Neural cell (in vitro differentiated cells): ENCODE data around the gene ALOX5AP. TPM values are rescaled to one million over a fixed set of nuclear protein-coding genes. Genes with fewer than 3 reads are reported as not detected.

Experiments used
- H2AFZ ChIP-seq: fragments of 200-600, 300-800 bp; sonication (generic), shearing (Covaris generic); 2 replicates; pipeline ENCODE4 v1.6.0; 2014; ENCODE audit warnings: low read depth, mild to moderate bottlenecking, antibody characterized with exemption, low read length, moderate library complexity
- H3F3A ChIP-seq: fragments of 200-600 bp; shearing (Covaris generic); 2 replicates; pipeline ENCODE4 v1.6.1; 2016; ENCODE audit warnings: mild to moderate bottlenecking, moderate library complexity, mixed read lengths, antibody characterized with exemption, low read length; ENCODE audit not compliant: insufficient read depth, poor library complexity, severe bottlenecking
- H3K27ac ChIP-seq: fragments of 200-600, 300-800 bp; sonication (generic), shearing (Covaris generic); 2 replicates; pipeline ENCODE4 v1.5.1; 2014; ENCODE audit warnings: mild to moderate bottlenecking, low read length, moderate library complexity
- H3K27me3 ChIP-seq: fragments of 300-800, 200-600 bp; sonication (generic), shearing (Covaris generic); 2 replicates; pipeline ENCODE4 v1.6.0; 2014; ENCODE audit warnings: mild to moderate bottlenecking, low read depth, low read length, moderate library complexity; ENCODE audit not compliant: insufficient read depth
- H3K36me3 ChIP-seq: fragments of 300-800, 200-600 bp; sonication (generic), shearing (Covaris generic); 2 replicates; pipeline ENCODE4 v1.5.1; 2014; ENCODE audit warnings: mild to moderate bottlenecking, antibody characterized with exemption, low read length, moderate library complexity; ENCODE audit not compliant: insufficient read depth
- H3K4me2 ChIP-seq: fragments of 300-800, 200-600 bp; sonication (generic), shearing (Covaris generic); 2 replicates; pipeline ENCODE4 v1.6.0; 2014; ENCODE audit warnings: mild to moderate bottlenecking, low read length
- H3K4me3 ChIP-seq: fragments of 300-800, 200-600 bp; sonication (generic), shearing (Covaris generic); 2 replicates; pipeline ENCODE4 v1.5.1; 2014; ENCODE audit warnings: mild to moderate bottlenecking, low read length, moderate library complexity
- H3K79me2 ChIP-seq: fragments of 200-600 bp; shearing (Covaris generic); replicated peaks from 2 replicates; pipeline ENCODE4 v1.6.0; 2014; ENCODE audit warnings: mild to moderate bottlenecking, low read length, moderate library complexity; ENCODE audit not compliant: insufficient read depth
- H3K9ac ChIP-seq: fragments of 300-800, 200-600 bp; sonication (generic), shearing (Covaris generic); 2 replicates; pipeline ENCODE4 v1.6.1; 2016; ENCODE audit warnings: mild to moderate bottlenecking, low read length, mixed read lengths
- H3K9me2 ChIP-seq: fragments of 200-600 bp; shearing (Covaris generic); 2 replicates; pipeline ENCODE4 v1.6.1; 2016; ENCODE audit warnings: mild to moderate bottlenecking, low read length, mixed read lengths; ENCODE audit not compliant: insufficient read depth
- H3K9me3 ChIP-seq: fragments of 200-600, 300-800 bp; sonication (generic), shearing (Covaris generic); 2 replicates; pipeline ENCODE4 v1.6.1; 2016; ENCODE audit warnings: mild to moderate bottlenecking, mixed run types, low read length, moderate library complexity, mixed read lengths
- H4K20me1 ChIP-seq: fragments of 200-600 bp; shearing (Covaris generic); 2 replicates; pipeline ENCODE4 v1.6.1; 2016; ENCODE audit warnings: mild to moderate bottlenecking, mixed run types; ENCODE audit not compliant: insufficient read depth
- EP300 ChIP-seq: fragments of 450-650 bp; conservative IDR thresholded peaks from 2 replicates; pipeline ENCODE4 v1.6.1; 2014; ENCODE audit warnings: antibody characterized with exemption, mild to moderate bottlenecking, moderate library complexity; ENCODE audit not compliant: poor library complexity, severe bottlenecking
- EZH2 ChIP-seq: fragments of 200-600, 300-800 bp; shearing (Covaris generic), sonication (generic); IDR thresholded peaks from 2 replicates; pipeline ENCODE4 v1.6.1; 2014; ENCODE audit warnings: antibody characterized with exemption, low read length, borderline replicate concordance, mild to moderate bottlenecking; ENCODE audit not compliant: insufficient read depth, poor library complexity, severe bottlenecking
- MXI1 ChIP-seq: fragments of 450-650 bp; conservative IDR thresholded peaks from 2 replicates; pipeline ENCODE4 v1.6.1; 2014; ENCODE audit warnings: antibody characterized with exemption, mild to moderate bottlenecking; ENCODE audit not compliant: poor library complexity, severe bottlenecking
- POLR2AphosphoS5 ChIP-seq: IDR thresholded peaks from 2 replicates; pipeline ENCODE4 v1.6.1; 2012
- RAD21 ChIP-seq: fragments of 450-650 bp; conservative IDR thresholded peaks from 2 replicates; pipeline ENCODE4 v1.6.1; 2014; ENCODE audit warnings: antibody characterized with exemption, mild to moderate bottlenecking, moderate library complexity
- SMC3 ChIP-seq: fragments of 450-650 bp; conservative IDR thresholded peaks from 2 replicates; pipeline ENCODE4 v1.6.1; 2014; ENCODE audit warnings: antibody characterized with exemption, mild to moderate bottlenecking, moderate library complexity; ENCODE audit not compliant: poor library complexity
- TAF1 ChIP-seq: IDR thresholded peaks from 2 replicates; pipeline ENCODE4 v1.6.1; 2012; ENCODE audit warnings: low read depth
- polyA plus RNA-seq: library from polyadenylated mRNA; depleted of rRNA; stranded (reverse); fragments of >200 nt; gene quantifications from 2 replicates; pipeline ENCODE4 v1.2.3, GENCODE V29; 2014
- TF ChIP-seq, protein P1 (sequence below): fragments of 450-650 bp; IDR thresholded peaks from 2 replicates; pipeline ENCODE4 v1.5.1; 2014; ENCODE audit warnings: antibody characterized with exemption, mild to moderate bottlenecking, moderate library complexity; ENCODE audit not compliant: poor library complexity, severe bottlenecking
- TF ChIP-seq, protein P2 (sequence below): IDR thresholded peaks from 2 replicates; pipeline ENCODE4 v1.6.1; 2012; ENCODE audit warnings: borderline replicate concordance

ALOX5AP gene
- polyA plus RNA-seq, 1 donor from 2014 or later, result not detected

DNA sequence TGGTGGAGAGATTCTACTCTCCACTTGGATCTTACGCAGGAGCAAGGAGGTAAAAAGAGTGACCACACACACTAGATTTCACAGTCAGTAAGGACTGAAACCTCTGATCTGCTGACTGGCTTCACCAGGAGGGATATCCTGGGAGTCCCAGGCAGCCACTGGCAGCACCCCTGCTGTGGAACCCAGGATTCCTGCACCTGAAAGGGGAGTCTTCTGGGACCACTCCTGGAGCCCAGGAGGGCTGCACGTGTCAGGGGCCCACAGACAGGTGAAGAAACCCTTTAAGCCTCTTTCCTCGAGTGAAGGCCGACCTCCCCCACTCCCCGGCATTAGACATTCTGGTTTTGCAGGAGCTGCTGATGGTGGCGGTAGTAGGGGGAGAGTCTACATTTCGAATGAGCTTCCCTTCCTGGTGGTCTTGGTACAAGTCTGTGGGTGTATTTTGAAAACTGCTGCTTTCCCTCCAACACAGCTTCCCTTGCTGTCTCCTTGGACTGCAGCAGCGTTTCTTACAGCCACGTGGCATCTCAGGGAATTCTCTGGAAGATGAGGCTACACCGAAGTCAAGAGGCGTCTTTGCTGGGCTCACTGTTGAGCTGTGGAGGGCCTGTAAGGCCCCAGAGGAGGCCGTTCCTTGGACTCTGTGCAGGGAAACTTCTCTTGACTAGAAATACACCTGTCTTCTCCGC lies 62.6 kb downstream of the ALOX5AP start:
- Histone ChIP-seq H3K9me3 (no peaks in the 10 kb centered on the region), H4K20me1 (no peaks in the 10 kb centered on the region), H3K36me3 (no peaks in the 10 kb centered on the region), H3F3A (no peaks in the 10 kb centered on the region), H3K27ac (no peak overlapping the region), H3K4me2 (no peak overlapping the region), H3K27me3 (no peaks in the 10 kb centered on the region), H3K4me3 (no peak overlapping the region), H2AFZ (no peak overlapping the region), H3K9ac (no peak overlapping the region), H3K9me2 (no peaks in the 10 kb centered on the region), H3K79me2 (no peaks in the 10 kb centered on the region)
- TF ChIP-seq POLR2AphosphoS5, result no peak
- TF ChIP-seq MXI1, result no peak
- no peak for TF ChIP-seq SMC3
- TF ChIP-seq TAF1, result no peak

DNA sequence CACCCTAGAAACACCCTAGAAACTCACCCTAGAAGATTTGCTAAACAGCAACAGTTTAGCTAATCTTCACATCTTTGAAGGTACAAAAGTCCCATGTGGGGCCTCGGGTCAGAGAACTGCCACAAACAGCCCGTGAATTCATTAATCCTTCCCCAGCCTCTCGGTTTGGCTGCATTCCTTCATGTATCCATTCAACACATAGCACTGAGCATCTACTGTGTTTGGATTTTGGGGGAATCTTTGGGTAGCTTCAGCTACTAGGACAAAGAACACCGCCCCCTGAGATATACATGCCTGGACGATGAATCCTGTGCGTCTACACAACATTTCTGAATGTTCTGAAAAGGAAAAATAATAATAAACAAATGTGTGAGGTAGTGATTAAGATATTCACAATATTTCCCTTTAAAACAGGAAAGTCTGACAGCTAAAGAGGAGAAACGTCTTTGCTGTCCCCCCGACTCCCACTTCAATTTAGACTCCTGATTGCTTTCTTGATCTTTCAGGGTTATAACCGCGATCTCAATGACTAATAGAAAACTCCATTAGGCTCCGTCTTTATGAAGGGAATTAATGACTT lies 63.5 kb downstream of the ALOX5AP start:
- no peaks in the 10 kb centered on the region for H3K79me2 ChIP-seq
- H3K27me3 ChIP-seq, result no peaks in the 10 kb centered on the region
- no peak overlapping the region for H3K4me2 ChIP-seq
- H3F3A ChIP-seq, result no peaks in the 10 kb centered on the region
- H4K20me1 ChIP-seq, result no peaks in the 10 kb centered on the region
- no peak overlapping the region for H3K27ac ChIP-seq
- H3K4me3 ChIP-seq, result no peak overlapping the region
- H3K36me3 ChIP-seq, result no peaks in the 10 kb centered on the region
- H3K9ac ChIP-seq, result no peak overlapping the region
- H2AFZ ChIP-seq, result no peak overlapping the region
- no peaks in the 10 kb centered on the region for H3K9me3 ChIP-seq
- no peak for TF ChIP-seq RAD21
- no peak for TF ChIP-seq EP300
- no peak for TF ChIP-seq EZH2
- no peak for TF ChIP-seq POLR2AphosphoS5
- TF ChIP-seq TAF1, result no peak
- TF ChIP-seq, protein P1, sequence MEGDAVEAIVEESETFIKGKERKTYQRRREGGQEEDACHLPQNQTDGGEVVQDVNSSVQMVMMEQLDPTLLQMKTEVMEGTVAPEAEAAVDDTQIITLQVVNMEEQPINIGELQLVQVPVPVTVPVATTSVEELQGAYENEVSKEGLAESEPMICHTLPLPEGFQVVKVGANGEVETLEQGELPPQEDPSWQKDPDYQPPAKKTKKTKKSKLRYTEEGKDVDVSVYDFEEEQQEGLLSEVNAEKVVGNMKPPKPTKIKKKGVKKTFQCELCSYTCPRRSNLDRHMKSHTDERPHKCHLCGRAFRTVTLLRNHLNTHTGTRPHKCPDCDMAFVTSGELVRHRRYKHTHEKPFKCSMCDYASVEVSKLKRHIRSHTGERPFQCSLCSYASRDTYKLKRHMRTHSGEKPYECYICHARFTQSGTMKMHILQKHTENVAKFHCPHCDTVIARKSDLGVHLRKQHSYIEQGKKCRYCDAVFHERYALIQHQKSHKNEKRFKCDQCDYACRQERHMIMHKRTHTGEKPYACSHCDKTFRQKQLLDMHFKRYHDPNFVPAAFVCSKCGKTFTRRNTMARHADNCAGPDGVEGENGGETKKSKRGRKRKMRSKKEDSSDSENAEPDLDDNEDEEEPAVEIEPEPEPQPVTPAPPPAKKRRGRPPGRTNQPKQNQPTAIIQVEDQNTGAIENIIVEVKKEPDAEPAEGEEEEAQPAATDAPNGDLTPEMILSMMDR, result no peak
- TF ChIP-seq, protein P2, sequence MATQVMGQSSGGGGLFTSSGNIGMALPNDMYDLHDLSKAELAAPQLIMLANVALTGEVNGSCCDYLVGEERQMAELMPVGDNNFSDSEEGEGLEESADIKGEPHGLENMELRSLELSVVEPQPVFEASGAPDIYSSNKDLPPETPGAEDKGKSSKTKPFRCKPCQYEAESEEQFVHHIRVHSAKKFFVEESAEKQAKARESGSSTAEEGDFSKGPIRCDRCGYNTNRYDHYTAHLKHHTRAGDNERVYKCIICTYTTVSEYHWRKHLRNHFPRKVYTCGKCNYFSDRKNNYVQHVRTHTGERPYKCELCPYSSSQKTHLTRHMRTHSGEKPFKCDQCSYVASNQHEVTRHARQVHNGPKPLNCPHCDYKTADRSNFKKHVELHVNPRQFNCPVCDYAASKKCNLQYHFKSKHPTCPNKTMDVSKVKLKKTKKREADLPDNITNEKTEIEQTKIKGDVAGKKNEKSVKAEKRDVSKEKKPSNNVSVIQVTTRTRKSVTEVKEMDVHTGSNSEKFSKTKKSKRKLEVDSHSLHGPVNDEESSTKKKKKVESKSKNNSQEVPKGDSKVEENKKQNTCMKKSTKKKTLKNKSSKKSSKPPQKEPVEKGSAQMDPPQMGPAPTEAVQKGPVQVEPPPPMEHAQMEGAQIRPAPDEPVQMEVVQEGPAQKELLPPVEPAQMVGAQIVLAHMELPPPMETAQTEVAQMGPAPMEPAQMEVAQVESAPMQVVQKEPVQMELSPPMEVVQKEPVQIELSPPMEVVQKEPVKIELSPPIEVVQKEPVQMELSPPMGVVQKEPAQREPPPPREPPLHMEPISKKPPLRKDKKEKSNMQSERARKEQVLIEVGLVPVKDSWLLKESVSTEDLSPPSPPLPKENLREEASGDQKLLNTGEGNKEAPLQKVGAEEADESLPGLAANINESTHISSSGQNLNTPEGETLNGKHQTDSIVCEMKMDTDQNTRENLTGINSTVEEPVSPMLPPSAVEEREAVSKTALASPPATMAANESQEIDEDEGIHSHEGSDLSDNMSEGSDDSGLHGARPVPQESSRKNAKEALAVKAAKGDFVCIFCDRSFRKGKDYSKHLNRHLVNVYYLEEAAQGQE, result no peak
- TF ChIP-seq SMC3, result no peak
- no peak for TF ChIP-seq MXI1
- no peaks in the 10 kb centered on the region for H3K9me2 ChIP-seq
